Kidney tubule cell (primary cell): ENCODE data around the gene TWF2.

Experiments used
- DNase-seq: peaks from one replicate; pipeline ENCODE4 v3.0.0-alpha.2; 2018; ENCODE audit warnings: low spot score

Gene TWF2

DNA sequence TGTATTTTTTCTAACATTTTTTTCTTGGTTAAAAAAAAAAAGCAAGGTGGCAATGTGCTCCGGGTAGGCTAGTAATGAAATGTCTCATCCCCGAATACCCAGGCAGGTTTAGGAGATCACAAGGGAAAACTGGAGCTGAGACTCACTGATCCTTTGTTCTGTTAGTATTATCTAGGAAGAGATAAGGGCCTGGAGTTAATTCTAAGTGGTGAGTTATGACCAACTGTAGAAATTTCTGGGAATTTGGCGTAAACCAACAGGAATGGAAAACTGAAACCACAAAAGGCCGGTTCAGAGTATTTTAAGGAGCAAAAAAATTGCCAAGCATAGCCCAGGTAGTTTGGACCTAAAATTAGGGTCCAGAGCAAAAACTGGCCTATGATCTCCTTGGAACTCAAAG lies 19.0 kb upstream of the TWF2 start:
- DNase-seq: no peak

- no peak for DNase-seq
Measured at GRCh38 chr3:52256622-52257021, 17.7 kb upstream of the TWF2 start.

- no peak for DNase-seq
Measured at GRCh38 chr3:52256159-52256558, 17.2 kb upstream of the TWF2 start.

- DNase-seq: no peak
Measured at GRCh38 chr3:52254608-52255007, 15.7 kb upstream of the TWF2 start.

- DNase-seq: no peak
Measured at GRCh38 chr3:52253314-52254304, 14.7 kb upstream of the TWF2 start.

DNA sequence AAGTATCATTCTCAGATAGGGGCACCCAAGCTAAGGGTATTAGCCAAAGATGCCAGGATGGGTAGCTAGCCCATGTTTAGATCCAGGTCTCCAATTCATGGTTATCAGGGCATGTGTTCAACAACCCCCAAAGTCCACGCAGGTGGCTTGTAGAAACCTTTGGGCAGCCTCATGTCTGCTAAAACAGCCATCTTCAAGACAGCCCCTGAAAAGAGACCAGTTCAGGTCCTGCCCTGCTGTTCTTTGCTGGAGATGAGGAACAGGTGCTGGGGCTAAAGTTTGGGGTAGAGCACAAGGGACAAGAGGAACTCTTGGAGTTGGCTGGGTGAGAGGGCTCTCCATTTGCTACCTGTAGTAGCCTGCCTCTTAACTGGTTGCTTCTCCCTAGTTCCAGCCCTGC lies 11.2 kb upstream of the TWF2 start:
- DNase-seq: no peak

GRCh38 chr3:52249683-52250082 lies 10.7 kb upstream of the TWF2 start:
- DNase-seq: no peak

GRCh38 chr3:52248816-52249547 lies 10.0 kb upstream of the TWF2 start:
- peak; percentile 39 for DNase-seq

GRCh38 chr3:52248165-52248541 lies 9.2 kb upstream of the TWF2 start:
- DNase-seq: no peak

- DNase-seq: no peak
Measured at GRCh38 chr3:52247409-52248164, 8.6 kb upstream of the TWF2 start.

DNA sequence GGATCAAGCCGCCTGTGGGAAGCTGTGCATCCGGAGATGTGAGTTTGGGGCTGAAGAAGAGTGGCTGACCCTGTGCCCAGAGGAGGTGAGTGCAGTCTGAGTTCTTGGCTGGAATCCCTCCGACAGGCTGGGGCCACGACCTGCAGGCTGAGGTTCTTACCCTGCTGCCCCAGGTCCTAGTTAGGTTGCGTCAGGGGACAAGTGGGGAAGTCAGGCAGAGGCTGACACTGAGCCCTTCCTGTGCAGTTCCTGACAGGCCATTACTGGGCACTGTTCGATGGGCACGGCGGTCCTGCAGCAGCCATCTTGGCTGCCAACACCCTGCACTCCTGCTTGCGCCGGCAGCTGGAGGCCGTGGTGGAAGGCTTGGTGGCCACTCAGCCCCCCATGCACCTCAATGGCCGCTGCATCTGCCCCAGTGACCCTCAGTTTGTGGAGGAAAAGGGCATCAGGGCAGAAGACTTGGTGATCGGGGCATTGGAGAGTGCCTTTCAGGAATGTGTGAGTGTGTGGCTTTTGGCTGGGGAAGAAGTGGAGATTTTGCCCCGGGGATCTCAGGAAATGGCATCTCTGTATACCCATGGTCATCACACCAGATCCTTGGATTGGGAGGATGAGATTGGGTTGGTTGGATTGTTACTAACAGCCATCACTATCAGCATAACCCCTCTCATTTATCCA lies 7.9 kb upstream of the TWF2 start:
- no peak for DNase-seq

GRCh38 chr3:52246264-52246620 lies 7.3 kb upstream of the TWF2 start:
- DNase-seq: no peak

GRCh38 chr3:52245322-52246263 lies 6.6 kb upstream of the TWF2 start, which contains the start of gene PPM1M:
TSS of gene PPM1M (plus strand) at chr3:52245759. CDS start at chr3:52245825, 66 bp downstream.
- DNase-seq: peak; percentile 40

DNA sequence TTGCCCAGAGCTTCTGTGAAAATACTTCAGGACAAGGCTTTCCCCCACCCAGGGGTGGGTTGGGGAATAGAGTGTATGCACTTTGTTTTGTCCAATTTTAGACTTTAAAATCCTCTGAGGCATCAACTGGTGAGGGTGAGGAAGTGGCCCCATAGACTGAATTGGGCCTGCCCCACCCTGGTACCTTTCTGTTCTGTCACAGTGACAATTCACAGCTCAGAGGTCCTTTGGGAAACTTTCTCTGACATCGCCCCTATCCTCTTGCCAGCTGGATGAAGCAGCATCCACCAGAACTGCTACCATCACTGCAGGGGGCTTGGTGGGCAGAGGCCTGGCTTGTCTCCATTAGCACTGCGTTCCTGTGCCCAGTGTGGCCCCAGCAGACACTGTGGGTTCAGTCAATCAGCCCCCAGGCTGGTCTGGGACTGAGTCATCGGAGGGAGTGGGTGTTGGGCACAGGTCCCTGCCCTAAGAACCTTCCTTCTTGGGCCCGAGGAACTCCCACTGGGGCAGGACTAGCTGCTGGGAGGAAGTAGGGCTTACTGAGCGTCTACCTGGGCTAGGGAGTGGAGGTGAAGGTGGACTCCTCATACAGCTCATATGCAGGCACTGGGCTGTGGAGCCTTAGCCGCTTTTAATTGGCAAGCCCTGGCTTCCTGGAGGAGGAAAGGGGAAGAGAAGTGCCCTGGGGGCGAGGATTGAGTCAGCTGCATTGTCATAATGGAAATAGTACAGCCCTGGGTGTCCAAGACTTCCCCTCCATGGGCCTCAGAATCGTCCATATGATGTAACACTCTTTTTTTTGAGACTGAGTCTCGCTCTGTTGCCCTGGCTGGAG lies 5.1 kb upstream of the TWF2 start:
- peak; percentile 85 for DNase-seq

GRCh38 chr3:52242039-52242438 lies 3.1 kb upstream of the TWF2 start:
- DNase-seq: no peak

DNA sequence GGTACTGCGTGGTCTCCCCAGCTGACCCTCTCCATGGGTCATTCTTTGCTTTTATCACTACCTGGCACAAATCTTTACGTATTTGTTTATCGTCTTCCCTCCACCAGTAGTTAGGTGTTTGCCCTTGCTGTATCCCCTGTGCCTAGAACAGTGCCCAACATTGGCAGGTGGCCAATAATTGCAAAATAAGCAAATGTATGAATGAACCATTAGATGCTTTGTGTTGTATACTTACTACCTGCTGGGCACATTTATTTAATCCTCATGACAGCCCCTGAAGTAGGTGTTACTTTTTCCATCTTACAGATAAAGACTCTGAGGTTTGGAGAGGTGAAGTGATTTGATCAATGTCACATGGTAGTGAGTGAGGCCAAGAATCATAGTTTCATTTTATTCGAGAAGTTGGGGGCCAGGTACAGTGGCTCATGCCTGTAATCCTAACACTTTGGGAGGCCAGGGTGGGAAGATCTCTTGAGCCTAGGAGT lies 2.0 kb upstream of the TWF2 start:
- DNase-seq: no peak

DNA sequence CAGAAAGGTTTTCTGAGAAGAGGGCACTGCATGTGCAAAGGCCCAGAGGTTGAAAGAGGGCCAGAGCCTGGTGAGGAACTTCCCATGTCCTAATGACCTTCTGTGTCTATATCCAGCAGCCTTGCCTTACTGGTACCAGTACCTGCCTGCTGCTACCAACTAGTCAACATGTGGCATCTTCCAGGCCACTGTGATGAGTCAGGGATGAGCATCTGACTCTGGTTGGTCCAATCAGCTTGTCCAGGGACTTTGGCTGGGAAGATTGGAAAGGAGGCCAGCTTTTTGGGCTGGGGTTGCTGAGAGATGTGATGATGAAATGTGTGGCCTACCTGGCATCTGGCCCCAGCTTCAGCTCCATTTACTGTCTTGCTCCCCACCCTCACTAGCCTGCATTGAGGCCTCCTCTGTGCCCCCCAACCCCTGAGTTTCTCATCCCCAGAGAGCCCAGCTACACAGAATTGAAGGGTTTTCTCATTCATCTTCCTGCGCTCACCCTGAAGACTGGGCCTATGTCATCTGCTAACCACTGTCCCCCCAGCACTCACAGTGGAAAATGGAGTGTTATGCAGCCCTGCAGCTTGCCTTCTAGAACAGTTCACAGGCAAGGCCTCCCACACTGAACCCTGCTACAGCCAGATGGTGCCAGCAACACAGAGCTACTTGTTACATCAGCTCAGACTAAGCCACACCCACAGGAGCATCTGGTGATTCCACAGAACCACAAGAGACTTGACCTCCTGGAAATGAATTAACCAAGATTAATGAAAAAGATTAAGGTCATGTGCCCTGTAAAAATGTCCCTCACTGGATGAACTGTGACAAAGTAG lies 1.3 kb upstream of the TWF2 start:
- DNase-seq: peak; percentile 66

DNA sequence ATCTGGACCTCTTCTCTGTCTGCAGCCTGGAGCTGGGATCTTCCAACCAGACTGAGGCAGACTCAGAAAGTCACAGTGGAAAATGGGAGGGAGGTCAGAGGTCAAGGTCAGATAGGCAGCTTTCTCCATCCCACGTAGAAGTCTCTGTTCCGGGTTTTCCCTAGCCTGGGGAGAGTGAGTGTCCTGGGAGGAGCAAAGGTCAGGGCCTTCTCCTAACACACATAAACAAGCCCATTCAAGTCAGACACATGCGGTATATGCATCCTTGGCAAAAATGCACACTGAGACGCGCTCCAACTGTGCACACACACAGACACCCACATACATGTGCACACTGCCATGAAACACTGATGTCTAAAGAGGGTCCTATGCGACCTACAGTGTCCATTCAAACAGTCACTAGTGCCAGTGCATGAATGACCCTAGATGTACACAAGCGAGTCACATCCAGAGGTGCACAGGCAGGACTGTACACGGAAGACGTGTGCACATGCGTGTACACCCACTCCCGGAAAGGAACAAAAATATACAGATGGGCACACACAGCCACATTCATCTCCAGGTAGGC lies 681 bp downstream of the TWF2 start:
- DNase-seq: peak; percentile 42
